Fibroblast of mammary gland (primary cell): Measurements from ENCODE around the gene SLC1A1.
"Not testable (repeated sequence)": the region's sequence is repeated elsewhere in the genome, so short reads cannot be mapped to it uniquely, and the experiment has no call there.

Experiments used
- DNase-seq: peaks from one replicate; pipeline ENCODE4 v3.0.0-alpha.2; 2010; ENCODE audit warnings: low read depth
- H3K4me3 ChIP-seq: 2 replicates; pipeline ENCODE4 v1.5.1; 2011; ENCODE audit warnings: low read depth, mild to moderate bottlenecking, low read length, moderate library complexity; ENCODE audit not compliant: control insufficient read depth
- CTCF ChIP-seq: conservative IDR thresholded peaks from 2 replicates; pipeline ENCODE4 v1.5.1; 2011; ENCODE audit warnings: low read depth, low read length, inconsistent platforms; ENCODE audit not compliant: control insufficient read depth, insufficient read depth

SLC1A1 gene

GRCh38 chr9:4604678-4605095 lies 114.4 kb downstream of the SLC1A1 start:
- no peak overlapping the region for H3K4me3 ChIP-seq
- TF ChIP-seq CTCF = peak; percentile 56
- DNase-seq = peak; percentile 74

GRCh38 chr9:4606033-4606432 lies 115.8 kb downstream of the SLC1A1 start:
- not testable (repeated sequence) for DNase-seq, H3K4me3 ChIP-seq

- no peak for TF ChIP-seq CTCF
- H3K4me3 ChIP-seq = no peak overlapping the region
- DNase-seq = no peak
Measured at GRCh38 chr9:4614627-4615026, 124.4 kb downstream of the SLC1A1 start.

GRCh38 chr9:4615251-4615650 lies 125.0 kb downstream of the SLC1A1 start:
- TF ChIP-seq CTCF = no peak
- no peak overlapping the region for H3K4me3 ChIP-seq
- DNase-seq = peak; percentile 83

GRCh38 chr9:4615778-4616177 lies 125.5 kb downstream of the SLC1A1 start:
- no peak for TF ChIP-seq CTCF
- DNase-seq = no peak
- H3K4me3 ChIP-seq = no peak overlapping the region

- no peak for DNase-seq
- TF ChIP-seq CTCF = no peak
- no peak overlapping the region for H3K4me3 ChIP-seq
Measured at GRCh38 chr9:4617752-4618151, 127.5 kb downstream of the SLC1A1 start.

- no peak for TF ChIP-seq CTCF
- DNase-seq = no peak
Measured at GRCh38 chr9:4618700-4619099, 128.4 kb downstream of the SLC1A1 start.

More at GRCh38 chr9:4618700-4619099, 128.4 kb downstream of the SLC1A1 start:
- no peak overlapping the region for H3K4me3 ChIP-seq
